HEK293T (cell line): Measurements from ENCODE around the gene XBP1.
"Not testable (repeated sequence)": the region's sequence is repeated elsewhere in the genome, so short reads cannot be mapped to it uniquely, and the experiment has no call there.

Experiments used
- CTCF ChIA-PET: fragments of 350-600 bp; formaldehyde crosslinking; extraction: SDS; loops from one replicate; lab custom pipeline; 2021; ENCODE audit warnings: antibody characterized with exemption, inconsistent platforms; lab: Yijun Ruan, JAX
- POLR2A ChIA-PET: fragments of 350-600 bp; formaldehyde crosslinking; extraction: SDS; loops from one replicate; lab custom pipeline; 2020; ENCODE audit warnings: antibody characterized with exemption, inconsistent platforms; lab: Yijun Ruan, JAX
- DNase-seq: peaks from one replicate; pipeline ENCODE4 v3.0.0; 2012; ENCODE audit warnings: mixed read lengths; ENCODE audit errors: extremely low spot score
- ARNT ChIP-seq: fragments of 450-650 bp; IDR thresholded peaks from 2 replicates; pipeline ENCODE4 v1.6.1; 2017; ENCODE audit warnings: mild to moderate bottlenecking
- BHLHE40 ChIP-seq: fragments of 450-650 bp; IDR thresholded peaks from 2 replicates; pipeline ENCODE4 v1.6.1; 2016; ENCODE audit warnings: mild to moderate bottlenecking, moderate library complexity, borderline replicate concordance
- CTBP1 ChIP-seq: fragments of 450-650 bp; IDR thresholded peaks from 2 replicates; pipeline ENCODE4 v1.6.1; 2016; ENCODE audit warnings: borderline replicate concordance
- ELF4 ChIP-seq: fragments of 450-650 bp; IDR thresholded peaks from 2 replicates; pipeline ENCODE4 v1.6.1; 2017; ENCODE audit warnings: antibody characterized with exemption
- FOXA1 ChIP-seq: fragments of 450-650 bp; IDR thresholded peaks from 2 replicates; pipeline ENCODE4 v1.6.1; 2016; ENCODE audit warnings: mild to moderate bottlenecking
- FOXK2 ChIP-seq: fragments of 450-650 bp; IDR thresholded peaks from 2 replicates; pipeline ENCODE4 v1.6.1; 2016; ENCODE audit warnings: mild to moderate bottlenecking
- FOXM1 ChIP-seq: fragments of 450-650 bp; IDR thresholded peaks from 2 replicates; pipeline ENCODE4 v1.6.1; 2017; ENCODE audit warnings: mild to moderate bottlenecking, borderline replicate concordance
- HDGF ChIP-seq: fragments of 450-650 bp; IDR thresholded peaks from 2 replicates; pipeline ENCODE4 v1.6.1; 2017; ENCODE audit warnings: antibody characterized with exemption, borderline replicate concordance
- L3MBTL2 ChIP-seq: fragments of 450-650 bp; conservative IDR thresholded peaks from 2 replicates; pipeline ENCODE4 v1.6.1; 2016; ENCODE audit warnings: mild to moderate bottlenecking
- LEF1 ChIP-seq: fragments of 450-650 bp; IDR thresholded peaks from 2 replicates; pipeline ENCODE4 v1.6.1; 2017; ENCODE audit warnings: mild to moderate bottlenecking, borderline replicate concordance
- NFRKB ChIP-seq: fragments of 450-650 bp; IDR thresholded peaks from 2 replicates; pipeline ENCODE4 v1.6.1; 2016; ENCODE audit warnings: mild to moderate bottlenecking, moderate library complexity
- SP1 ChIP-seq: fragments of 450-650 bp; IDR thresholded peaks from 2 replicates; pipeline ENCODE4 v1.6.1; 2017
- TARDBP ChIP-seq: fragments of 450-650 bp; IDR thresholded peaks from 2 replicates; pipeline ENCODE4 v1.6.1; 2016
- ZNF384 ChIP-seq: fragments of 450-650 bp; IDR thresholded peaks from 2 replicates; pipeline ENCODE4 v1.6.1; 2016
- TF ChIP-seq, protein P1 (sequence below): fragments of 450-650 bp; IDR thresholded peaks from 2 replicates; pipeline ENCODE4 v1.6.1; 2016

XBP1 gene

DNA sequence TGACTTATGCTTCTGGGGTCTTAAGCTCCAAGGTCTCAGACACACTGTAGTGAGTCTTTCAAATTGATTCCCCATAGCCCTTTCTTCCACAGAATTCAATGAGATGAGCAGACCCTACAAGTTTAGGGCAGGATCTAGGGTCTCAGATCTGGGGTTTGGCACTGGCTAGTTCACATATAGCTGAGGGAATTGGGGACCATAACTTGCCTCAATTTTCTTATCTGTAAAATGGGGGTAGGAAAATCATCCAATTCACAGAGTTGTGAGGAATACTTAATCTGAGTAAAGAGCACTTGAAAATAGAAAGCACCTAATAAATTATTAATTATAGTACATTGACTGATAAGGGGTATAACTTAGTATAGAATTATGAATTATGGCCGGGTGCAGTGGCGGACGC, 33.7 kb downstream of the XBP1 start:
- CTCF ChIA-PET, result no interaction called here
- no peak for DNase-seq
- no peak for TF ChIP-seq LEF1
- no peak for TF ChIP-seq ELF4
- TF ChIP-seq FOXA1, result no peak
- POLR2A ChIA-PET, result no interaction called here

DNA sequence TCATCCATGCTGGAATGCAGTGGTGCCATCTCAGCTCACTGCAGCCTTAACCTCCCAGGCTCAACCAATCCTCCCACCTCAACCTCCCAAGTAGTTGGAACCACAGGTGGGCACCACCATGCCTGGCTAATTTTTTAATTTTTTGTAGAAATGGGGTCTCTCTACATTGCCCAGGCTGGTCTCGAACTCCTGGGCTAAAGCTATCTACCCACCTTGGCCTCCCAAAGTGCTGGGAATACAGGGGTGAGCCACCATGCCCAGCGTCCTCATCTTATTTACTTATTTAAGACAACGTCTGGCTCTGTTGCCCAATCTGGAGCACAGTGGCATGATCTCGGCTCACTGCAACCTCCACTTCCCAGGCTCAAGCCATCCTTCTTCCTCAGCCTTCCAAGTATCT, 38.4 kb downstream of the XBP1 start:
- POLR2A ChIA-PET, result interaction anchor here (2.4 to 2.8 kb wide), 2 partner anchors 11 to 38 kb away, joined by 7 to 9 read pairs; partner anchors contain the start of genes CCDC117 and XBP1
- DNase-seq, CTCF ChIA-PET: not testable (repeated sequence)

DNA sequence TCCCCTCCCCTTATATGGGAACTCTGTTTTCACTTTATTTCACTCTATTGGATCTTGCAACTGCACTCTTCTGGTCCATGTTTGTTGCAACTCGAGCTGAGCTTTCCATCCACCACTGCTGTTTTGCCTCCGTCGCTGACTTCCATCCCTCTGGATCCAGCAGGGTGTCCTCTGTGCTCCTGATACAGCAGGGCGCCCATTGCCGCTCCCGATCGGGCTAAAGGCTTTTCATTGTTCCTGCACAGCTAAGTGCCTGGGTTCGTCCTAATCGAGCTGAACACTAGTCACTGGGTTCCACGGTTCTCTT, 39.0 kb downstream of the XBP1 start:
- TF ChIP-seq ZNF384 (no peak), TARDBP (no peak), FOXK2 (no peak), BHLHE40 (no peak), LEF1 (no peak), NFRKB (no peak)
- POLR2A ChIA-PET, result interaction anchor here (2.4 to 2.8 kb wide), 2 partner anchors 11 to 39 kb away, joined by 7 to 9 read pairs; partner anchors contain the start of genes CCDC117 and XBP1
- no peak for DNase-seq
- CTCF ChIA-PET, result no interaction called here

DNA sequence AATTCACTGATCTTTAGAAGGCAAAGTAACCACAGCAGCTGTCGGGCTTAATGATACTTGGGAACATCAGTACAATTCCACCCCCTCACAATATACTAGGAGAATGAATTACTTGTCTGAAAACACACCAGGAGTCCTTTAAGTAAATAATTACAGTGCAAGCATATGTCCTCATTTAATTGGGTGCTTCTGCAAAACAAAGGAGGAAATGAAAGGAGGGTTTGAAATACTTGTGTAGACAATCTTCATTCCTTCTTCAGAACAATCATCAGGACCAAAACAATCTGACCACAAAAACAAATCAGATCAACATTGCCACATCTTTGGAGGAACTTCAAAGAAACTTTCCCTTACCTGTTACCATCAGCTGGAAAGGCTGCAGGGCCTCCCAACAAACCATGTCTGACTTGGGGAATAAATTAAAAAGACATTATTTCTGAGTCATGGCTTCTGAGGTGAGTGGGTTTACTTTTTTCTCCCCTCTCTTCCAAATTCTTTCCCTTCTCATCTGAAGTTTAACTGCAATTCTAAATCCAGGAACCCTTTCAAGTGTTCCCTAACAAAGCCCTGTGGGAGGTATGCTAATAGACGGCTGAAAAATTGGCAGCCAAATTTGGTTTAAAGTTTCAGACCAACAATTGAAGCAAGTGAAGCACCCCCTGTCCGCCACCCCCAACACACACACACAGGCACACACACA, 40.4 kb downstream of the XBP1 start:
- no peak for TF ChIP-seq FOXA1
- no peak for TF ChIP-seq L3MBTL2
- TF ChIP-seq NFRKB, result no peak
- TF ChIP-seq LEF1, result no peak
- no peak for TF ChIP-seq TARDBP
- TF ChIP-seq FOXK2, result no peak
- no peak for DNase-seq
- ChIA-PET CTCF (no interaction called here), POLR2A (interaction anchor here (2.4 kb wide), 1 partner anchor 40 kb away, joined by 7 read pairs; the partner anchor contains the start of gene XBP1)

DNA sequence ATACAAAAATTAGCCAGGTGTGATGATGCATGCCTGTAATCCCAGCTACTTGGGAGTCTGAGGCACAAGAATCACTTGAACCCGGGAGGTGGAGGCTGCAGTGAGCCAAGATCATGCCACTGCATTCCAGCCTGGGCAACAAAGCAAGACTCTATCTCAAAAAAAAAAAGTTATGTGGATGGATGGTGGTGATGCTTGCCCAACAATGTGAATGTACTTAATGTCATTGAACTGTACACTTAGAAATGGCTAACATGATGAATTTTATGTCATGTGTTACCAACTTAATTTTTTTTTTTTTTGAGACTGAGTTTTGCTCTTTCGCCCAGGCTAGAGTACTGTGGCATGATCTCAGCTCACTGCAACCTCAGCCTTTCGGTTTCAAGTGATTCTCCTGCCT, 45.9 kb downstream of the XBP1 start:
- CTCF ChIA-PET, POLR2A ChIA-PET, DNase-seq: not testable (repeated sequence)

DNA sequence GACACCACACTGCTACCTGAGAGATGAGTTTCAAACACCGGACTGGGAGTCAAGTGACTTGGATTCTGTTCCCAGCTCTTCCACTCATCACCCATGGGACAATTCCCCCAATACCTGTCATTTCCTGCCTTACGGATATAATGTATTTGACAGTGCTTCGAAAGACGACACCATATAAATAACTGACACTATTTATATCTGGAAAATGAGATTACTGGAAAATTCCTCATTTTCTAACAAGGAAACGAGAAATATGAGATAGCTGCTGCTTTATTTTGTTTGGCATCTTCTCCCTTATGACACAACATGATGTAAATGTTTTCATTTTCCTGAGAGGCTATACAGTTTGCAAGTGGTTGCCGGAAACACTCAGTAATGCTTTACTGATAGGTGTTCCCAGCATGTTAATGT, 49.9 kb downstream of the XBP1 start:
- POLR2A ChIA-PET, result no interaction called here
- CTCF ChIA-PET, result no interaction called here
- no peak for DNase-seq
- TF ChIP-seq FOXM1, result no peak
- no peak for TF ChIP-seq ELF4
- TF ChIP-seq SP1, result no peak
- TF ChIP-seq CTBP1, result no peak
- TF ChIP-seq BHLHE40, result no peak
- no peak for TF ChIP-seq HDGF
- TF ChIP-seq NFRKB, result no peak
- no peak for TF ChIP-seq LEF1
- no peak for TF ChIP-seq ARNT
- no peak for TF ChIP-seq FOXK2
- TF ChIP-seq TARDBP, result no peak
- TF ChIP-seq, protein P1, sequence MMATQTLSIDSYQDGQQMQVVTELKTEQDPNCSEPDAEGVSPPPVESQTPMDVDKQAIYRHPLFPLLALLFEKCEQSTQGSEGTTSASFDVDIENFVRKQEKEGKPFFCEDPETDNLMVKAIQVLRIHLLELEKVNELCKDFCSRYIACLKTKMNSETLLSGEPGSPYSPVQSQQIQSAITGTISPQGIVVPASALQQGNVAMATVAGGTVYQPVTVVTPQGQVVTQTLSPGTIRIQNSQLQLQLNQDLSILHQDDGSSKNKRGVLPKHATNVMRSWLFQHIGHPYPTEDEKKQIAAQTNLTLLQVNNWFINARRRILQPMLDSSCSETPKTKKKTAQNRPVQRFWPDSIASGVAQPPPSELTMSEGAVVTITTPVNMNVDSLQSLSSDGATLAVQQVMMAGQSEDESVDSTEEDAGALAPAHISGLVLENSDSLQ, result no peak
- no peak for TF ChIP-seq FOXA1
- no peak for TF ChIP-seq L3MBTL2
- TF ChIP-seq ZNF384, result no peak
